ENCODE data around the gene ALG13.
A peak's percentile ranks its signal among the peaks of the same experiment; 100 is the strongest.
"Not testable (repeated sequence)": the region's sequence is repeated elsewhere in the genome, so short reads cannot be mapped to it uniquely, and the experiment has no call there.

Gene ALG13

GRCh38 chrX:111680988-111681779 is at the start of gene ALG13:
Gene ALG13, plus strand, starts transcription at chrX:111681170. Its CDS starts 49 bp downstream, at chrX:111681219.
- DNase-seq, result peak; percentile 17

DNA sequence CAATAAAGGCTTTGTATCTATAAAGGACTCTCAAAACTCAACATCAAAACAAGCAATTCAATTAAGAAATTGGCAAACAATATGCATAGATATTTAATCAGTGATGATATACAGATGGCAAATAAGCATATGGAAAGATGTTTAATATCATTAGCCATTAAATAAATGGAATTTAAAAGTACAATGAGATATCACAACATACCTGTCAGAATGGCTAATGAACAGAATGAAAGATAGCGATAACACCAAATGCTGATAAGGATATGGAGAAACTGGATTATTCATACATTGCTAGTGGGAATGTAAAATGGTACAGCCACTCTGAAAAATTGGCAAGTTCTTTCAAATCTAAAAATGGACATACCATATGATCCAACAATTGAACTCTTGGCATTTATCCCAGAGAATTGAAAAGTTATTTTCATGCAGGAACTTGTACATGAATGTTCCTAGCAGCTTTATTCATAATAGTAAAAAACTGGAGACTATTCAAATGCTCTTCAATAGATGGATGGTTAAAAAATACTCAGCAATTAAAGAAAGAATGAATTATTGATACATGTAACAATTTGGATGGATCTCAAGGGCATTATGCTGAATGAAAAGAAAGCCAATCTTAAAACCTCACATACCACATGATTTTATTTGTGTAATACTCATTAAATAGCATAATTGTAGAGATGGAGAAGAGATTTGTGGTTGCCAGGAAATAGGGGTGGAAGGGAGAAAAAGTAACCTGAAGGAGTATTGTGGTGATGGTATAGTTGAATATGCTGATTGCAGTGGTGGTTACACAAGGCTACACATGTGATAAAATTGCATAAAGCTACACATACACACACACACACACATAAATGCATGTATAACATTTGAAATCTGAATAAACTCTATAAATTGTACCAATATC is 45.9 kb upstream of the ALG13 start:
- DNase-seq, result no peak

GRCh38 chrX:111641969-111642368 is 39.0 kb upstream of the ALG13 start:
- no peak for DNase-seq

- not testable (repeated sequence) for DNase-seq
Measured at GRCh38 chrX:111645165-111645564, 35.8 kb upstream of the ALG13 start.

DNA sequence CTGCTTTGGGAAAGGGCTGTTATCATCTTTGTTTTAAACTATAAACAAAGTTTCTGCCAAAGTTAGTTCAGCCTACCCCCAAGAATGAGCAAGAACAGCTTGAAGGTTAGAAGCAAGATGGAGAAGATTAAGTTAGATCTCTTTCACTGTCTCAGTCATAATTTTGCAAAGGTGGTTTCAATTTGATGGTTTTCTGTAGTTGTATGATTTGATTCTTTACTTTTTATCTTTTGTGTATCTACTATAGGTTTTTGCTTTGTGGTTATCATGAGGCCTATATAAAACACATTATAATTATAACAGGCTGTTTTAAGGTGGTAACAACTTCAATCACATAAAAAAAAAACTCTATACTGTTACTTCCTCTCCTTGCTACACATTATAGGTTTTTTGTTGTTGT is 35.4 kb upstream of the ALG13 start:
- no peak for DNase-seq

DNA sequence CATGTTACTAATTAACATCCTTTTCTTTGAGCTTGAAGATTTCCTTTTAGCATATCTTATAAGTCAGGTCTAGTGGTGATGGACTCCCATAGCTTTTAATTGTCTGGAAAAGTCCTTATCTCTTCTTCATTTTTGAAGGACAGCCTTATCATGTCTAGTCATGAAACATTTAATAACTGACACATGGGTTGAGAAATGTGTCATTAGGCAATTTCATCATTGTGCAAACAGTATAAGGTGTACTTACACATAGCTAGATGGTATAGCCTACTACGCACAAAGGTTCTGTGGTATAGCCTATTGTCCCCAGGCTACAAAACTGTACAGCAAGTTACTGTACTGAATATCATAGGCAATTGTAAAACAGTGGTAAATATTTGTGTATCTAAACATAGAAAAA is 34.5 kb upstream of the ALG13 start:
- DNase-seq, result no peak

GRCh38 chrX:111648802-111649201 is 32.2 kb upstream of the ALG13 start:
- DNase-seq, result no peak

- DNase-seq, result no peak
Measured at GRCh38 chrX:111649638-111650037, 31.3 kb upstream of the ALG13 start.

DNA sequence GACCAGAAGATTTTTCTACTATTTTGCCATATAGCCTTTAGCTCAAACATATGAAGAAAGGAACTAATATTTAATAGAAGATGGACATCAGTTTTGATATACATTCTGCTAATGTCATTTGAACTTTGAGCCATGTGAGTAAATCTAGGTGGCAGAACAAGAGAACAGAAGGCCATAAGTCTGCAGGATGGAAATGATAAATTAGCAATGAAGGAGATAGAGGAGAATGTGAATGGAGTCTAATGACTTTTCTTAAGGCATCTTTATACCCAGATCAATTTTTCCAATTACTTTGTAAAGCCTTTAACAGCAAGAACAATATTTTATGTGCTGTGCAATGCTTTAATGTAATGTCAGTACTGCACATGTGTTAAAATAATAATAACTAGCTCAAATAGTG is 30.1 kb upstream of the ALG13 start:
- DNase-seq, result no peak

- DNase-seq, result no peak
Measured at GRCh38 chrX:111652719-111653118, 28.3 kb upstream of the ALG13 start.

DNA sequence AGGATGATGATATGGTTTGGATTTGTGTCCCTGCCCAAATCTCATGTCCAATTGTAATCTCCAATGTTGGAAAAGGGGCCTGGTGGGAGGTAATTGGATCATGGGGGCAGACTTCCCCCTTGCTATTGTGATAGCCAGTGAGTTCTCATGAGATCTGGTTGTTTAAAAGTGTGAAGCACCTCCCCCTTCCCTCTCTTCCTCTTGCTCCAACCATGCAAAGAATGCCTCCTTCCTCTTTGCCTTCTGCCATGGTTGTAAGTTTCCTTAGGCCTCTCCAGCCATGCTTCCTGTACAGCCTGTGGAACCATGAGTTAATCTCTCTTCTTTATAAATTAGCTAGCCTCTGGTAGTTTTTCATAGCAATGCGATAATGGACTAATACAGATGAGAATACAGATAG is 19.7 kb upstream of the ALG13 start:
- no peak for DNase-seq

GRCh38 chrX:111662292-111662691 is 18.7 kb upstream of the ALG13 start:
- no peak for DNase-seq

DNA sequence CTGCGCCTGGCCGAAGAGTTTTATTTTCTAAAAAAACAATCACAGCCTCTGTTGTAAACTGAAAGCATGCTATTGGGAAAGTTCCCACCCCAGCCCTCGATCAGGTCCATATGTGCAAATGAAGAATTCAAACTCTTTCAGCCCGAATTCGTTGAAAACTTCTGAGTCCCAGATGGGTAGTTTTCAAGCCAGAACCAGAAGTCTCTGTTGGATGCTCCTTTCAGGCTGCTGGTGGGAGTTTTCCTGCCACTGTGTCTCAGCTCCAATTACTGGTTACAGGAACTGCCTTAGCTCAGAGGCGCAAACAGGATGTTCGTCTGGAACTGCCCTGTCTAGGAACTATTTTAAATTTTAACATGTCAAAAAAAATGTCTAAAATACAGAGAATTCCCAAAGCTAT is 9.3 kb upstream of the ALG13 start:
- no peak for DNase-seq

DNA sequence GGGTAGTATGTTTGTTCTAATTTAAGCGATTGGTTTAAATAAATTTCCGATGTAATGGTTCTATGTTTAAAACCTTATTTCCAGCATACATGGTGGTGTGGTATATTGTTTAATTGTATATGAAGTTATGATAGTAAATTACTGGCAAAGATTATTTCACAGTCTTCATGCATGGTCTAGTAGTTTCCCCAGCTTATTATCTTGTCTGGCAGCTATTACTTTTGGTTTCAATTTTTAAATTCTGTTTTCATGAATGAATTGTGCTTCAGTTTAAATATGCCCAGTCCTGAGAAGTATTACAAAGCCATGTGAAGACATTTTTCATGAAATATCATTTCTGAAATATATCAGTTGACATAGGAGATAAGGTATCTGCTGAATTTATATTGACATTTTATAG is 6.3 kb downstream of the ALG13 start:
- no peak for DNase-seq

DNA sequence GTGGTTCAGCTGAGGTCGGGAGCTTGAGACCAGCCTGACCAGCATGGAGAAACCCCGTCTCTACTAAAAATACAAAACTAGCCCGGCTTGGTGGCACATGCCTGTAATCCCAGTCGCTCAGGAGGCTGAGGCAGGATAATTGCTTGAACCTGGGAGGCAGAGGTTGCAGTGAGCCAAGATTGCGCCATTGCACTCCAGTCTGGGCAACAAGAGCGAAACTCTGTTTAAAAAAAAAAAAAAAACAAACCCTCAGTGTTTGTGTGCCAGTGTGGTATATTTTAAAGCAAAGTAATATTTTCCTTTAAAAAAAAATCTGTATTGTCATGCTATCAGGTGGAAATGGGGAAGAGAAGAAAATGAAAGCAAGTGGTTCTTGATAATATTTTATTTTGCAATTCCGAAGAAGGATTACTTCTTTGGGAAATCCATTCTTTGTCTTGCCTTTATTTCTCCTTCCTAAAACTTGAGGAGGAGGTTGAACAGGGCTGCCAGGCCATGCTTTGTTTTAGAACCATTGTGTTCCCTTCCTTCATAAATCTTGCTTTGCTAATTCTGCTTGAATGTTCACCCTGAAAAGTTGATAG is 14.4 kb downstream of the ALG13 start:
- no peak for DNase-seq

- no peak for DNase-seq
Measured at GRCh38 chrX:111719426-111720210, 38.6 kb downstream of the ALG13 start.

DNA sequence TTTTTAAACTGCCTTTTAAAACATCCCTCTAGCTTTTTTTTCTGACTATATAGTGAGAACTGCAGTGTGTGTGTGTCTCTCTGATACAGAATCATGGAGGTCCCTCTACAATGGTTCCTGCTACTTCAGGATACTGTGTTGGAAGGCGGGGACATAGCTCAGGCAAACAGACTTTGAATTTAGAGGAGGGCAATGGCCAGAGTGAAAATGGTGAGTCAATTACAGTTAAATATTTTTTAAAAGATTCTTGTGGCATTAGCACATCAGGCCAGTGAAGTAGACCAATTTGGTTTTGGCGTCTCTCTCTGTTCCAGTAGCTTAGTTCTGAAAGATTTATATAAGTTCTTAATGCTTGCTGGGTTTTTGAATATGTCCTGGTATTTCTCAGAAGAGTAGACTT is 47.1 kb downstream of the ALG13 start:
- DNase-seq, result no peak

DNA sequence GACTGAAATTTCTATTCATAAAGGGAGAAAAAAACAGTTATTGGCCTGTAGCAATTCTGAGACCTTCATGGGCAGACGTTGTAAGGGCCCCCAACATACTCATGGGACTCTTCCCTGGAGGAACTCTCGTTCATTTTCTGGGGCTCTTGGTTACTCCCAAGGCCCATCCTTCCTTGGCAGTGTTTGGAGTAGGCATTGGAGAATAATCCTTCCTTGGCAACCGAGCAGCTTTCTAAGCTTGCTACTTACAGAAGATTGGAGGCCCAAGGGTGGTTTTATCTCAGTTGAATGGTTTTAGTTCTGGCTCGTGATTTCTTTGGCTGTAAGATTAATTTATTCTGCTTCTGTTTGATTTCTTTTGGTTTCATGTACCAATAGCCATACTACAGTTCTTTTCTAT is 50.4 kb downstream of the ALG13 start:
- DNase-seq, result no peak

- DNase-seq, result no peak
Measured at GRCh38 chrX:111736571-111736970, 55.6 kb downstream of the ALG13 start.

GRCh38 chrX:111742018-111742417 is 61.0 kb downstream of the ALG13 start:
- DNase-seq, result no peak

DNA sequence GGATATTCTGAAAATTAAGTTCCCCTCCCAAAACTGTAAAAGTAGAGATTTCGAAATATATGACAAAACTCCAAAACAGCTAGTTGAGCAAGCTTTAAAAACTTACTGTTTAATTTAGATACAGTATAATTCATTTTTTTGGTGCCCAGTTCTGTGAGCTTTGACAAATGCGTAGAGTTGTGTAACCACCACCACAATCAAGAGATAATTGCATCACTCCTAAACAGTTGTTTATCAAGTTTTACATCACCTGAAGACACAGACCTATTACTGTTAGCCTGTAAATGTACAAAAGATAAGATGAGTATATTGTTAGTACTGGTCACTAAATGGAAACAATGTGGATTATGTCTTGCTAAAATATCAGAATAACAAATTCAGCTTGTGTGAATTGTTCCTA is 62.3 kb downstream of the ALG13 start:
- no peak for DNase-seq

GRCh38 chrX:111756486-111756885 is 75.5 kb downstream of the ALG13 start:
- no peak for DNase-seq

- DNase-seq, result no peak
Measured at GRCh38 chrX:111759686-111760085, 78.7 kb downstream of the ALG13 start.
